HepG2 (cell line): ENCODE results near the gene GRK6. TPM values are rescaled to one million over a fixed set of nuclear protein-coding genes. Genes with fewer than 3 reads are reported as not detected.

Experiments
- DPF2 ChIP-seq: sonication (generic); formaldehyde crosslinking; IDR thresholded peaks from 2 replicates; pipeline ENCODE4 v1.4.0; 2020; ENCODE audit warnings: mild to moderate bottlenecking, low read depth, missing genetic modification reagents, borderline replicate concordance
- HDAC1 ChIP-seq: sonication (generic); formaldehyde crosslinking; IDR thresholded peaks from 2 replicates; pipeline ENCODE4 v1.5.1; 2020; ENCODE audit warnings: mild to moderate bottlenecking, missing genetic modification reagents
- HINFP ChIP-seq: sonication (generic); formaldehyde crosslinking; IDR thresholded peaks from 2 replicates; pipeline ENCODE4 v1.4.0; 2020; ENCODE audit warnings: low read depth, mild to moderate bottlenecking, missing genetic modification reagents
- HNF4A ChIP-seq: sonication (generic); formaldehyde crosslinking; IDR thresholded peaks from 2 replicates; pipeline ENCODE4 v1.4.0; 2020; ENCODE audit warnings: missing genetic modification reagents
- MBNL3 ChIP-seq: fragments of 250-450 bp; sonication (Bioruptor Pico); conservative IDR thresholded peaks from 2 replicates; pipeline ENCODE4 v1.8.0; 2022; ENCODE audit warnings: mild to moderate bottlenecking, inconsistent platforms
- POLR2A ChIP-seq, 2 experiments: IDR thresholded peaks; 2 replicates each; pipeline ENCODE4 v1.6.1; 2011; ENCODE audit warnings: low read depth in 2 of 2, low read length in 2 of 2, mild to moderate bottlenecking in 1 of 2, moderate library complexity in 1 of 2; ENCODE audit not compliant: insufficient read depth in 1 of 2
- RARA ChIP-seq: IDR thresholded peaks from 2 replicates; pipeline ENCODE4 v1.6.1; 2016; ENCODE audit warnings: missing genetic modification reagents, missing compliant biosample characterization
- SP4 ChIP-seq: sonication (generic); formaldehyde crosslinking; IDR thresholded peaks from 2 replicates; pipeline ENCODE4 v1.8.1; 2023; ENCODE audit warnings: mild to moderate bottlenecking, missing genetic modification reagents
- SUZ12 ChIP-seq: fragments of 150-350 bp; IDR thresholded peaks from 2 replicates; pipeline ENCODE4 v1.6.1; 2014; ENCODE audit warnings: low read depth, low read length
- TMF1 ChIP-seq: sonication (generic); formaldehyde crosslinking; IDR thresholded peaks from 2 replicates; pipeline ENCODE4 v1.8.1; 2022; ENCODE audit warnings: low read depth, missing genetic modification reagents
- ZBTB37 ChIP-seq: sonication (generic); formaldehyde crosslinking; IDR thresholded peaks from 2 replicates; pipeline ENCODE4 v1.4.0; 2020; ENCODE audit warnings: mild to moderate bottlenecking, missing genetic modification reagents
- ZNF468 ChIP-seq: sonication (generic); formaldehyde crosslinking; IDR thresholded peaks from 2 replicates; pipeline ENCODE4 v1.8.0; 2022; ENCODE audit warnings: mild to moderate bottlenecking, moderate library complexity, missing genetic modification reagents
- ZNF501 ChIP-seq: sonication (generic); formaldehyde crosslinking; IDR thresholded peaks from 2 replicates; pipeline ENCODE4 v1.5.1; 2020; ENCODE audit warnings: mild to moderate bottlenecking, moderate library complexity, missing genetic modification reagents
- ZNF552 ChIP-seq: sonication (generic); formaldehyde crosslinking; IDR thresholded peaks from 2 replicates; pipeline ENCODE4 v1.9.0; 2022; ENCODE audit warnings: missing genetic modification reagents, mild to moderate bottlenecking, borderline replicate concordance
- ZSCAN29 ChIP-seq: sonication (generic); formaldehyde crosslinking; conservative IDR thresholded peaks from 2 replicates; pipeline ENCODE4 v1.4.0; 2020; ENCODE audit warnings: mild to moderate bottlenecking, missing genetic modification reagents
- polyA plus RNA-seq, 8 experiments: library from polyadenylated mRNA; depleted of rRNA in 3 of 8; stranded (reverse) in 7 of 8; unstranded in 1 of 8; fragments of >200 nt; fragmentation: Illumina TruSeq in 4 of 8; extraction: Trizol in 4 of 8; gene quantifications; 2 replicates each; pipeline versions ENCODE4 v1.2.1 to v1.2.3, GENCODE V29; 2011 to 2016; ENCODE audit warnings: low read depth in 4 of 8, missing spikeins in 1 of 8, mixed read lengths in 1 of 8; ENCODE audit not compliant: insufficient read depth in 1 of 8
- total RNA-seq, 5 experiments: library from RNA; depleted of rRNA; stranded (reverse); fragments of >200 nt; fragmentation: Illumina TruSeq; extraction: Trizol; gene quantifications; 2 replicates each; pipeline ENCODE4 v1.2.3, GENCODE V29; 2016; ENCODE audit warnings: low read depth in 1 of 5
- TF ChIP-seq, protein P1 (sequence below): sonication (generic); formaldehyde crosslinking; IDR thresholded peaks from 2 replicates; pipeline ENCODE4 v1.5.1; 2020; ENCODE audit warnings: mild to moderate bottlenecking, missing genetic modification reagents, borderline replicate concordance
- TF ChIP-seq, protein P2 (sequence below): IDR thresholded peaks from 2 replicates; pipeline ENCODE4 v1.6.1; 2018; ENCODE audit warnings: missing genetic modification reagents, mild to moderate bottlenecking, missing compliant biosample characterization

The GRK6 gene
- total and polyA plus RNA-seq, 2 of the 13 experiments (the other 11 are each of a cell fraction or from before 2014, with no cell fraction given): 13.2 to 19.9 TPM

DNA sequence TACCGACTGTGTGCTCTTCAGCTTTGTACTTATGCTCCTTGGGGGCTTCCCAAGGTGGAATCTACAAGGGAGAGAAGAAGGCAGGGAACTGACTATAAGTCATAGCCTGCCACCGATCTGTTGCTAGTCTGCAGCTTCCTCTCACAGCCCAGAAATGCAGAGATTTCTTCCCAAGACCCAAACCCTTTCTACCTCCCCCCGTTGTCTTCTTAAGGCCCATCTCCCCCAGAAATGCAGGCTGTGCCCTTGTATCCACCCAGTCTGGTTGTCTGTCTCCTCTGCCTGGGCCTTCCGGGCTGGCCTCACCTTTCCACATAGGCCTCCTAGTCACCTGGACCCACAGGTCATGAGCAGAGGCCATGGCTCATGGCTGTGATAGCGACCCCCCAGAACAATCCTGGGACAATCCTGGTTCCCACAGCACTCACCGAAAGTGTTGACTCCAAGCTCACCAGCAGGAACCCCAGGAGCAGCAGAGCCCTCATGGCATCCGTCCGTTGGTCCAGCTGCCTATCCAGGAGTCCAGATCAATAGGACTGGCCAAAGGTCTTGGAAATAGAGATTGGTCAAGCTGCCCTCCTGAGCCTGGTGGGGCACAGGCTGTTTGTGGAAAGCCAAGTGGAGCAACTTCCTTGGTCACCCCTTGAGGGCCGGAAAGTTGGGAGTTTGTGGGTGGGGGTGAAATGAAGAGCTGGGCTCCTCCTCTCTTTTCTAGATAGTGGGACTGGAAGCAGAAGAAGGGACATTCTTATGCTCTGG lies 17.3 kb upstream of the GRK6 start, which contains the start of gene F12 (continued):
- TF ChIP-seq, protein P1, sequence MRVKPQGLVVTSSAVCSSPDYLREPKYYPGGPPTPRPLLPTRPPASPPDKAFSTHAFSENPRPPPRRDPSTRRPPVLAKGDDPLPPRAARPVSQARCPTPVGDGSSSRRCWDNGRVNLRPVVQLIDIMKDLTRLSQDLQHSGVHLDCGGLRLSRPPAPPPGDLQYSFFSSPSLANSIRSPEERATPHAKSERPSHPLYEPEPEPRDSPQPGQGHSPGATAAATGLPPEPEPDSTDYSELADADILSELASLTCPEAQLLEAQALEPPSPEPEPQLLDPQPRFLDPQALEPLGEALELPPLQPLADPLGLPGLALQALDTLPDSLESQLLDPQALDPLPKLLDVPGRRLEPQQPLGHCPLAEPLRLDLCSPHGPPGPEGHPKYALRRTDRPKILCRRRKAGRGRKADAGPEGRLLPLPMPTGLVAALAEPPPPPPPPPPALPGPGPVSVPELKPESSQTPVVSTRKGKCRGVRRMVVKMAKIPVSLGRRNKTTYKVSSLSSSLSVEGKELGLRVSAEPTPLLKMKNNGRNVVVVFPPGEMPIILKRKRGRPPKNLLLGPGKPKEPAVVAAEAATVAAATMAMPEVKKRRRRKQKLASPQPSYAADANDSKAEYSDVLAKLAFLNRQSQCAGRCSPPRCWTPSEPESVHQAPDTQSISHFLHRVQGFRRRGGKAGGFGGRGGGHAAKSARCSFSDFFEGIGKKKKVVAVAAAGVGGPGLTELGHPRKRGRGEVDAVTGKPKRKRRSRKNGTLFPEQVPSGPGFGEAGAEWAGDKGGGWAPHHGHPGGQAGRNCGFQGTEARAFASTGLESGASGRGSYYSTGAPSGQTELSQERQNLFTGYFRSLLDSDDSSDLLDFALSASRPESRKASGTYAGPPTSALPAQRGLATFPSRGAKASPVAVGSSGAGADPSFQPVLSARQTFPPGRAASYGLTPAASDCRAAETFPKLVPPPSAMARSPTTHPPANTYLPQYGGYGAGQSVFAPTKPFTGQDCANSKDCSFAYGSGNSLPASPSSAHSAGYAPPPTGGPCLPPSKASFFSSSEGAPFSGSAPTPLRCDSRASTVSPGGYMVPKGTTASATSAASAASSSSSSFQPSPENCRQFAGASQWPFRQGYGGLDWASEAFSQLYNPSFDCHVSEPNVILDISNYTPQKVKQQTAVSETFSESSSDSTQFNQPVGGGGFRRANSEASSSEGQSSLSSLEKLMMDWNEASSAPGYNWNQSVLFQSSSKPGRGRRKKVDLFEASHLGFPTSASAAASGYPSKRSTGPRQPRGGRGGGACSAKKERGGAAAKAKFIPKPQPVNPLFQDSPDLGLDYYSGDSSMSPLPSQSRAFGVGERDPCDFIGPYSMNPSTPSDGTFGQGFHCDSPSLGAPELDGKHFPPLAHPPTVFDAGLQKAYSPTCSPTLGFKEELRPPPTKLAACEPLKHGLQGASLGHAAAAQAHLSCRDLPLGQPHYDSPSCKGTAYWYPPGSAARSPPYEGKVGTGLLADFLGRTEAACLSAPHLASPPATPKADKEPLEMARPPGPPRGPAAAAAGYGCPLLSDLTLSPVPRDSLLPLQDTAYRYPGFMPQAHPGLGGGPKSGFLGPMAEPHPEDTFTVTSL (CRISPR knock-in tag): peak; percentile 38; the same call in 1 of the 2 replicates
- TF ChIP-seq TMF1 (no peak), ZSCAN29 (CRISPR knock-in tag) (no peak), SP4 (CRISPR knock-in tag) (peak; percentile 54; the same call in 1 of the 2 replicates), RARA (peak; percentile 25; the same call in 1 of the 2 replicates), HDAC1 (peak; percentile 90), ZNF468 (CRISPR knock-in tag) (no peak), HNF4A (peak; percentile 95), SUZ12 (no peak), HINFP (CRISPR knock-in tag) (0 out of 2 replicates have a peak, but pooled peaks have one; percentile 38), ZNF552 (CRISPR knock-in tag) (no peak), POLR2A (IDR thresholded peaks at IDR 0.05; ENCODE audit: insufficient read depth in 1 of 2, low read depth in 2 of 2, low read length in 2 of 2) (0 out of 4 replicates have a peak, but pooled peaks of 1 of the 2 experiments have one; percentile 20), MBNL3 (CRISPR knock-in tag) (no peak), DPF2 (peak; percentile 70; the same call in 1 of the 2 replicates), ZNF501 (no peak), ZBTB37 (peak; percentile 65; the same call in 1 of the 2 replicates)
- TF ChIP-seq, protein P2, sequence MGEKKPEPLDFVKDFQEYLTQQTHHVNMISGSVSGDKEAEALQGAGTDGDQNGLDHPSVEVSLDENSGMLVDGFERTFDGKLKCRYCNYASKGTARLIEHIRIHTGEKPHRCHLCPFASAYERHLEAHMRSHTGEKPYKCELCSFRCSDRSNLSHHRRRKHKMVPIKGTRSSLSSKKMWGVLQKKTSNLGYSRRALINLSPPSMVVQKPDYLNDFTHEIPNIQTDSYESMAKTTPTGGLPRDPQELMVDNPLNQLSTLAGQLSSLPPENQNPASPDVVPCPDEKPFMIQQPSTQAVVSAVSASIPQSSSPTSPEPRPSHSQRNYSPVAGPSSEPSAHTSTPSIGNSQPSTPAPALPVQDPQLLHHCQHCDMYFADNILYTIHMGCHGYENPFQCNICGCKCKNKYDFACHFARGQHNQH: no peak
